Panc1 (cell line): Measurements from ENCODE around the gene ACOX1. TPM values are rescaled to one million over a fixed set of nuclear protein-coding genes. Genes with fewer than 3 reads are reported as not detected.
"Not testable (repeated sequence)": the region's sequence is repeated elsewhere in the genome, so short reads cannot be mapped to it uniquely, and the experiment has no call there.

Source experiments
- ATAC-seq: fragments of 200-7000 bp; cut with Tn5 transposase; 2 replicates; pipeline ENCODE4 v1.9.1; 2020; ENCODE audit warnings: mild to moderate bottlenecking, moderate library complexity
- BruUV-seq: library from RNA; stranded (reverse); fragments of 400-500 nt; replicated peaks from 2 replicates; lab custom pipeline; 2021; lab: Mats Ljungman, UMichigan
- CTCF ChIA-PET: fragments of 300-600 bp; sonication (Branson Sonifier 250); formaldehyde crosslinking; loops from one replicate; lab custom pipeline; 2022; ENCODE audit warnings: antibody characterized with exemption; lab: Charles Lee
- POLR2A ChIA-PET: fragments of 300-600 bp; sonication (Branson Sonifier 250); formaldehyde crosslinking; loops from one replicate; lab custom pipeline; 2022; ENCODE audit warnings: antibody characterized with exemption; lab: Charles Lee
- DNase-seq: peaks from one replicate; pipeline ENCODE4 v3.0.0-alpha.2; 2010; ENCODE audit warnings: low read depth, low spot score
- H3K27ac ChIP-seq: 2 replicates; pipeline ENCODE4 v1.5.1; 2011; ENCODE audit warnings: mild to moderate bottlenecking, low read length, inconsistent platforms
- H3K27me3 ChIP-seq: fragments of 200-500 bp; sonication (Bioruptor generic); 2 replicates; pipeline ENCODE4 v1.6.0; 2014; ENCODE audit warnings: low read length, inconsistent platforms; ENCODE audit not compliant: control insufficient read depth, insufficient read depth
- H3K36me3 ChIP-seq: fragments of 200-500 bp; sonication (Bioruptor generic); 2 replicates; pipeline ENCODE4 v1.5.1; 2014; ENCODE audit warnings: inconsistent platforms, mild to moderate bottlenecking, low read length, moderate library complexity; ENCODE audit not compliant: control insufficient read depth, insufficient read depth
- H3K4me1 ChIP-seq: 2 replicates; pipeline ENCODE4 v1.5.1; 2011; ENCODE audit warnings: inconsistent platforms, mild to moderate bottlenecking, low read length, moderate library complexity; ENCODE audit not compliant: control insufficient read depth, insufficient read depth
- H3K4me3 ChIP-seq, 2 experiments: 2 replicates each; pipeline ENCODE4 v1.5.1; 2011 to 2012; ENCODE audit warnings: low read depth in 2 of 2, low read length in 2 of 2, mild to moderate bottlenecking in 2 of 2, inconsistent platforms in 1 of 2, moderate library complexity in 1 of 2
- H3K9me3 ChIP-seq: fragments of 200-500 bp; sonication (Bioruptor generic); 2 replicates; pipeline ENCODE4 v1.5.1; 2014; ENCODE audit warnings: low read depth, mild to moderate bottlenecking, inconsistent platforms, low read length, moderate library complexity; ENCODE audit not compliant: control insufficient read depth, insufficient read depth
- POLR2AphosphoS5 ChIP-seq: IDR thresholded peaks from 2 replicates; pipeline ENCODE4 v1.6.1; 2012; ENCODE audit warnings: mild to moderate bottlenecking, low read depth, low read length, moderate library complexity
- SIN3A ChIP-seq: IDR thresholded peaks from 2 replicates; pipeline ENCODE4 v1.6.1; 2012; ENCODE audit warnings: low read depth, mild to moderate bottlenecking, low read length, moderate library complexity, borderline replicate concordance; ENCODE audit not compliant: insufficient read depth
- TCF7L2 ChIP-seq: IDR thresholded peaks from 2 replicates; pipeline ENCODE4 v1.6.1; 2011; ENCODE audit warnings: mild to moderate bottlenecking, low read depth, low read length, inconsistent platforms
- in situ Hi-C: cut with HindIII; loops from 2 replicates; pipeline ENCODE4 v1.10.0; 2016; ENCODE audit warnings: low sequenced_read_pairs, low pct_unique_long_range_greater_than_20kb
- intact Hi-C: fragments of 100-400 bp; cut with micrococcal nuclease; formaldehyde crosslinking; loops from one replicate; pipeline ENCODE4 v1.10.0; 2022; ENCODE audit not compliant: unreplicated experiment
- total RNA-seq: library from RNA; stranded (reverse); gene quantifications from one replicate; pipeline ENCODE4 v1.2.1, GENCODE V29; 2021; ENCODE audit not compliant: unreplicated experiment
- TF ChIP-seq, protein P1 (sequence below), 2 experiments: IDR thresholded peaks; 2 replicates each; pipeline ENCODE4 v1.6.1; 2011 to 2012; ENCODE audit warnings: low read depth in 2 of 2, control low read depth in 1 of 2, low read length in 1 of 2, mild to moderate bottlenecking in 1 of 2, moderate library complexity in 1 of 2; ENCODE audit not compliant: insufficient read depth in 1 of 2
- TF ChIP-seq, protein P2 (sequence below): fragments of 450-650 bp; IDR thresholded peaks from 2 replicates; pipeline ENCODE4 v1.5.1; 2017; ENCODE audit warnings: mild to moderate bottlenecking

The ACOX1 gene
- total RNA-seq, 1 experiment from 2014 or later, result 53.5 TPM

DNA sequence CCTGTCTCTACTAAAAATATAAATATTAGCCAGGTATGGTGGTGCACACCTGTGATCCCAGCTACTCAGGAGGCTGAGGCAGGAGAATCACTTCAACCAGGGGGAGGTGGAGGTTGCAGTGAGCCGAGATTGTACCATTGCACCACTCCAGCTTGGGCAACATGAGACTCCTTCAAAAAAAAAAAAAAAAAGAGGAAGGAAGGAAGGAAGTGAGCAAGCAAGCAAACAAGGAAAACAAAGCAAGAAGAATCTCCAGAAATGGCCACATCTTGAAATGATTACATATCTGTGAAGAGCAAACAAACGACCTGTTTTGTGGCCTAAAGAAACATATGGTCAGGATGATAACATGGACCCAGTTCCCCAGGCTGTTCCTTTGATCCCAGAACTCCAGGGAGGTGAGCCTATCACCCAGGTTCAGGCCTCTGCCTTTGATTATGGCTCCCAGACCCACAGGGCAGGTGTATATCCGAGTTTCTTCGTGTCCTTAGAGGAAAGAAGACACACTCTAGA, 8.9 kb downstream of the ACOX1 start:
- BruUV-seq, result no TSS peak
- ChIA-PET POLR2A (no interaction called here), CTCF (no interaction called here)
- Histone ChIP-seq H3K9me3 (no peaks in the 10 kb centered on the region), H3K27me3 (no peaks in the 10 kb centered on the region), H3K4me3 (no peak overlapping the region), H3K36me3 (peaks cover 7% of the 10 kb centered on the region; the same call in 1 of the 2 replicates), H3K27ac (no peak overlapping the region), H3K4me1 (no peaks in the 10 kb centered on the region)
- in situ Hi-C loops (no loop called here), intact Hi-C loops (no loop called here)
- TF ChIP-seq SIN3A (no peak), POLR2AphosphoS5 (no peak), TCF7L2 (no peak)
- TF ChIP-seq, protein P1, sequence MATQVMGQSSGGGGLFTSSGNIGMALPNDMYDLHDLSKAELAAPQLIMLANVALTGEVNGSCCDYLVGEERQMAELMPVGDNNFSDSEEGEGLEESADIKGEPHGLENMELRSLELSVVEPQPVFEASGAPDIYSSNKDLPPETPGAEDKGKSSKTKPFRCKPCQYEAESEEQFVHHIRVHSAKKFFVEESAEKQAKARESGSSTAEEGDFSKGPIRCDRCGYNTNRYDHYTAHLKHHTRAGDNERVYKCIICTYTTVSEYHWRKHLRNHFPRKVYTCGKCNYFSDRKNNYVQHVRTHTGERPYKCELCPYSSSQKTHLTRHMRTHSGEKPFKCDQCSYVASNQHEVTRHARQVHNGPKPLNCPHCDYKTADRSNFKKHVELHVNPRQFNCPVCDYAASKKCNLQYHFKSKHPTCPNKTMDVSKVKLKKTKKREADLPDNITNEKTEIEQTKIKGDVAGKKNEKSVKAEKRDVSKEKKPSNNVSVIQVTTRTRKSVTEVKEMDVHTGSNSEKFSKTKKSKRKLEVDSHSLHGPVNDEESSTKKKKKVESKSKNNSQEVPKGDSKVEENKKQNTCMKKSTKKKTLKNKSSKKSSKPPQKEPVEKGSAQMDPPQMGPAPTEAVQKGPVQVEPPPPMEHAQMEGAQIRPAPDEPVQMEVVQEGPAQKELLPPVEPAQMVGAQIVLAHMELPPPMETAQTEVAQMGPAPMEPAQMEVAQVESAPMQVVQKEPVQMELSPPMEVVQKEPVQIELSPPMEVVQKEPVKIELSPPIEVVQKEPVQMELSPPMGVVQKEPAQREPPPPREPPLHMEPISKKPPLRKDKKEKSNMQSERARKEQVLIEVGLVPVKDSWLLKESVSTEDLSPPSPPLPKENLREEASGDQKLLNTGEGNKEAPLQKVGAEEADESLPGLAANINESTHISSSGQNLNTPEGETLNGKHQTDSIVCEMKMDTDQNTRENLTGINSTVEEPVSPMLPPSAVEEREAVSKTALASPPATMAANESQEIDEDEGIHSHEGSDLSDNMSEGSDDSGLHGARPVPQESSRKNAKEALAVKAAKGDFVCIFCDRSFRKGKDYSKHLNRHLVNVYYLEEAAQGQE (IDR thresholded peaks at IDR 0.05; ENCODE audit: insufficient read depth in 1 of 2, low read depth in 2 of 2, low read length in 1 of 2), result no peak
- TF ChIP-seq, protein P2, sequence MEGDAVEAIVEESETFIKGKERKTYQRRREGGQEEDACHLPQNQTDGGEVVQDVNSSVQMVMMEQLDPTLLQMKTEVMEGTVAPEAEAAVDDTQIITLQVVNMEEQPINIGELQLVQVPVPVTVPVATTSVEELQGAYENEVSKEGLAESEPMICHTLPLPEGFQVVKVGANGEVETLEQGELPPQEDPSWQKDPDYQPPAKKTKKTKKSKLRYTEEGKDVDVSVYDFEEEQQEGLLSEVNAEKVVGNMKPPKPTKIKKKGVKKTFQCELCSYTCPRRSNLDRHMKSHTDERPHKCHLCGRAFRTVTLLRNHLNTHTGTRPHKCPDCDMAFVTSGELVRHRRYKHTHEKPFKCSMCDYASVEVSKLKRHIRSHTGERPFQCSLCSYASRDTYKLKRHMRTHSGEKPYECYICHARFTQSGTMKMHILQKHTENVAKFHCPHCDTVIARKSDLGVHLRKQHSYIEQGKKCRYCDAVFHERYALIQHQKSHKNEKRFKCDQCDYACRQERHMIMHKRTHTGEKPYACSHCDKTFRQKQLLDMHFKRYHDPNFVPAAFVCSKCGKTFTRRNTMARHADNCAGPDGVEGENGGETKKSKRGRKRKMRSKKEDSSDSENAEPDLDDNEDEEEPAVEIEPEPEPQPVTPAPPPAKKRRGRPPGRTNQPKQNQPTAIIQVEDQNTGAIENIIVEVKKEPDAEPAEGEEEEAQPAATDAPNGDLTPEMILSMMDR, result no peak
- no peak for DNase-seq
- no peak for ATAC-seq

DNA sequence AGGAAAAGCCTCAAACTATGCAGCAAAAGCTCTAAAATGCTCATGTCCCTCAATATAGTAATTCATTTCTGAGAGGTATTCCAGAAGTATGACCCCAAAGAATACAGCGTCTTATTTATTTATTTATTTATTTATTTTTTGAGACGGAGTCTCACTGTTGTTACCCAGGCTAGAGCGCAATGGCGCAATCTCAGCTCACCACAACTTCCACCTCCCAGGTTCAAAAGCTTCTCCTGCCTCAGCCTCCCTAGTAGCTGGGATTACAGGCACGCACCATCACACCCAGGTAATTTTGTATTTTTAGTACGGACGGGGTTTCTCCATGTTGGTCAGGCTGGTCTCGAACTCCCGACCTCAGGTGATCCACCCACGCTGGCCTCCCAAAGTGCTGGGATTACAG, 9.9 kb downstream of the ACOX1 start:
- intact Hi-C loops, H3K36me3 ChIP-seq, CTCF ChIA-PET, H3K27ac ChIP-seq, POLR2A ChIA-PET, BruUV-seq, H3K27me3 ChIP-seq, H3K4me1 ChIP-seq, H3K9me3 ChIP-seq, DNase-seq, in situ Hi-C loops, ATAC-seq, H3K4me3 ChIP-seq: not testable (repeated sequence)

DNA sequence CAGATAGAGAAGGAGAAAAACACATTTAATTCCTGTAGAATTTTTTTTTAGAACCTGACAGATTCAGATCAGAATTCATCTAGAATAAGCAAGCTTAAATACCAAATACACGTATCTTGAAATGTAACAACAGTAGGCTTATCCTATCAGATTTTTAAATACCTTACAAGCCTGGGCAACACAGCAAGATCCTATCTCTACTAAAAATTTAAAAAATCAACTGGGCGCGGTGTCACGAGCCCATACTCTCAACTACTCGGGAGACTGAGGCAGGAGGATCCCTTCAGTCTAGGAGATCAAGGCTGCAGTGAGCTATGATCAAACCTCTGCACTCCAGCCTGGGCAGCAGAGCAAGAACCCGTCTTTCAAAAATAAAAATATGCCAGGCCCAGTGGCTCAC, 13.5 kb downstream of the ACOX1 start:
- ChIA-PET CTCF (no interaction called here), POLR2A (no interaction called here)
- DNase-seq (no peak), ATAC-seq (no peak)
- Histone ChIP-seq H3K27ac (no peak overlapping the region), H3K36me3 (no peaks in the 10 kb centered on the region), H3K4me1 (no peaks in the 10 kb centered on the region), H3K27me3 (no peaks in the 10 kb centered on the region), H3K4me3 (no peak overlapping the region), H3K9me3 (no peaks in the 10 kb centered on the region)
- in situ Hi-C loops, result no loop called here
- no TSS peak for BruUV-seq
- no peak for TF ChIP-seq TCF7L2
- TF ChIP-seq, protein P2, result no peak
- TF ChIP-seq POLR2AphosphoS5, result no peak
- no peak for TF ChIP-seq SIN3A
- TF ChIP-seq, protein P1 (IDR thresholded peaks at IDR 0.05; ENCODE audit: insufficient read depth in 1 of 2, low read depth in 2 of 2, low read length in 1 of 2), result no peak
- intact Hi-C loops, result no loop called here
